K562 (cell line): ENCODE data around the gene SLC16A9. TPM values are rescaled to one million over a fixed set of nuclear protein-coding genes. Genes with fewer than 3 reads are reported as not detected.

Experiments
- ATAC-seq: fragments of 200-7000 bp; cut with Tn5 transposase; 3 replicates; pipeline ENCODE4 v1.9.1; 2020; ENCODE audit warnings: moderate library complexity
- BruUV-seq: library from RNA; stranded (reverse); fragments of 400-500 nt; replicated peaks from 2 replicates; lab custom pipeline; 2021; lab: Mats Ljungman, UMichigan
- CTCF ChIA-PET: fragments of 300-600 bp; formaldehyde crosslinking; extraction: SDS; loops from one replicate; lab custom pipeline; 2021; ENCODE audit warnings: low intra/inter-chr PET ratio; lab: Yijun Ruan, JAX
- POLR2A ChIA-PET: fragments of 300-600, 350-650 bp; sonication (Branson Sonifier 250); formaldehyde crosslinking; extraction: SDS; loops from one replicate; lab custom pipeline; 2021; ENCODE audit warnings: antibody characterized with exemption, inconsistent platforms; lab: Yijun Ruan, JAX
- DNase-seq, 4 experiments: peaks; one replicate each; pipeline versions ENCODE4 v3.0.0 to v3.0.0-alpha.2; 2011 to 2018; ENCODE audit warnings: low spot score in 3 of 4, mixed read lengths in 3 of 4; ENCODE audit errors: extremely low read depth in 1 of 4
- FAIRE-seq: peaks from 2 replicates; lab custom pipeline; 2011; peaks lifted over from hg19 to GRCh38; lab: Jason Lieb, UNC
- H2AFZ ChIP-seq: 2 replicates; pipeline ENCODE4 v1.6.0; 2011; ENCODE audit warnings: low read depth, low read length, control low read depth, inconsistent platforms
- H3K27ac ChIP-seq: fragments of 200-600 bp; 3 replicates; pipeline ENCODE4 v1.8.0; 2011; ENCODE audit warnings: low read depth, mild to moderate bottlenecking, control low read depth, inconsistent platforms, low read length, moderate library complexity, mixed read lengths; ENCODE audit errors: extremely low read depth
- H3K27me3 ChIP-seq, 2 experiments: fragments of 300-600 bp in 1 of 2; 2 replicates in 1 of 2; 3 replicates in 1 of 2; pipeline versions ENCODE4 v1.6.0 to v1.8.0; 2011; ENCODE audit warnings: inconsistent platforms in 2 of 2, low read length in 2 of 2, mild to moderate bottlenecking in 1 of 2, mixed read lengths in 1 of 2, moderate library complexity in 1 of 2; ENCODE audit not compliant: control insufficient read depth in 2 of 2, insufficient read depth in 2 of 2
- H3K36me3 ChIP-seq: fragments of 300-600 bp; 3 replicates; pipeline ENCODE4 v1.8.0; 2011; ENCODE audit warnings: mild to moderate bottlenecking, low read length, inconsistent platforms; ENCODE audit not compliant: control insufficient read depth, insufficient read depth
- H3K4me1 ChIP-seq, 2 experiments: fragments of 200-600 bp in 1 of 2; replicated peaks in 1 of 2; 2 replicates in 1 of 2; 3 replicates in 1 of 2; pipeline versions ENCODE4 v1.5.1 to v1.8.0; 2011; ENCODE audit warnings: inconsistent platforms in 2 of 2, low read length in 2 of 2, mild to moderate bottlenecking in 1 of 2, mixed read lengths in 1 of 2, moderate library complexity in 1 of 2; ENCODE audit not compliant: control insufficient read depth in 2 of 2, insufficient read depth in 2 of 2
- H3K4me2 ChIP-seq: 2 replicates; pipeline ENCODE4 v1.6.1; 2011; ENCODE audit warnings: low read length, control low read depth, inconsistent platforms, mixed read lengths; ENCODE audit not compliant: insufficient read depth
- H3K4me3 ChIP-seq: fragments of 200-600 bp; sonication (generic), shearing (Covaris generic); 2 replicates; pipeline ENCODE4 v1.5.1; 2016; ENCODE audit warnings: control low read depth, inconsistent platforms
- H3K79me2 ChIP-seq: fragments of 200-600 bp; 3 replicates; pipeline ENCODE4 v1.8.0; 2011; ENCODE audit warnings: low read length, inconsistent platforms; ENCODE audit not compliant: control insufficient read depth, insufficient read depth
- H3K9ac ChIP-seq, 2 experiments: 2 replicates each; pipeline versions ENCODE4 v1.6.0 to v1.6.1; 2011; ENCODE audit warnings: low read depth in 2 of 2, low read length in 2 of 2, control low read depth in 1 of 2, inconsistent platforms in 1 of 2, mild to moderate bottlenecking in 1 of 2, mixed read lengths in 1 of 2; ENCODE audit not compliant: insufficient read depth in 1 of 2
- H3K9me1 ChIP-seq: one replicate; pipeline ENCODE4 v1.6.0; 2011; ENCODE audit warnings: inconsistent platforms, mild to moderate bottlenecking, low read length, moderate library complexity; ENCODE audit not compliant: control insufficient read depth, insufficient read depth
- H3K9me3 ChIP-seq: replicated peaks from 2 replicates; pipeline ENCODE4 v1.5.1; 2011; ENCODE audit warnings: low read depth, low read length, inconsistent platforms; ENCODE audit not compliant: control insufficient read depth, insufficient read depth
- H4K20me1 ChIP-seq: replicated peaks from 2 replicates; pipeline ENCODE4 v1.6.1; 2011; ENCODE audit warnings: low read length, inconsistent platforms, mixed read lengths; ENCODE audit not compliant: control insufficient read depth, insufficient read depth
- BRD4 ChIP-seq: fragments of 200-600 bp; sonication (generic); IDR thresholded peaks from 2 replicates; pipeline ENCODE4 v1.6.1; 2017; ENCODE audit warnings: inconsistent platforms
- CTBP1 ChIP-seq: fragments of 450-650 bp; IDR thresholded peaks from 2 replicates; pipeline ENCODE4 v1.6.1; 2016; ENCODE audit warnings: borderline replicate concordance
- CTCFL ChIP-seq: IDR thresholded peaks from 2 replicates; pipeline ENCODE4 v1.6.1; 2011; ENCODE audit warnings: borderline replicate concordance, low read depth, mild to moderate bottlenecking, moderate library complexity, low read length; ENCODE audit not compliant: insufficient read depth, poor library complexity, severe bottlenecking
- EHMT2 ChIP-seq: fragments of 450-650 bp; IDR thresholded peaks from 2 replicates; pipeline ENCODE4 v1.6.1; 2018; ENCODE audit warnings: antibody characterized with exemption
- ETS1 ChIP-seq: conservative IDR thresholded peaks from 2 replicates; pipeline ENCODE4 v1.6.1; 2011; ENCODE audit warnings: low read depth, mild to moderate bottlenecking, low read length; ENCODE audit not compliant: control insufficient read depth
- GATAD2A ChIP-seq: fragments of 450-650 bp; IDR thresholded peaks from 2 replicates; pipeline ENCODE4 v1.6.1; 2017
- RBM14 ChIP-seq: fragments of 200-400 bp; formaldehyde crosslinking; IDR thresholded peaks from 2 replicates; pipeline ENCODE4 v1.6.1; 2018; ENCODE audit warnings: low read depth, mild to moderate bottlenecking, low read length, moderate library complexity, borderline replicate concordance; ENCODE audit not compliant: insufficient read depth
- SMARCB1 ChIP-seq: IDR thresholded peaks from 2 replicates; pipeline ENCODE4 v1.6.1; 2011; ENCODE audit warnings: improper control_type of control experiment, low read depth; ENCODE audit not compliant: insufficient read length
- SMARCE1 ChIP-seq: fragments of 450-650 bp; IDR thresholded peaks from 2 replicates; pipeline ENCODE4 v1.7.1; 2016; ENCODE audit warnings: mild to moderate bottlenecking
- TAF15 ChIP-seq: fragments of 200-400 bp; formaldehyde crosslinking; IDR thresholded peaks from 2 replicates; pipeline ENCODE4 v1.6.1; 2017; ENCODE audit warnings: mild to moderate bottlenecking, low read depth, low read length, moderate library complexity
- TCF3 ChIP-seq: sonication (generic); formaldehyde crosslinking; IDR thresholded peaks from 2 replicates; pipeline ENCODE4 v1.4.0; 2020; ENCODE audit warnings: mild to moderate bottlenecking, missing genetic modification reagents
- TCF7L2 ChIP-seq: fragments of 150-350 bp; IDR thresholded peaks from 2 replicates; pipeline ENCODE4 v1.6.1; 2016; ENCODE audit warnings: low read depth, mild to moderate bottlenecking, low read length, moderate library complexity
- ZBTB17 ChIP-seq: fragments of 450-650 bp; formaldehyde crosslinking; IDR thresholded peaks from 2 replicates; pipeline ENCODE4 v1.4.0; 2020; ENCODE audit warnings: mild to moderate bottlenecking
- ZKSCAN1 ChIP-seq: fragments of 150-350 bp; IDR thresholded peaks from 2 replicates; pipeline ENCODE4 v1.6.1; 2016; ENCODE audit warnings: low read depth, low read length
- ZNF224 ChIP-seq: sonication (generic); formaldehyde crosslinking; IDR thresholded peaks from 2 replicates; pipeline ENCODE4 v1.8.0; 2022; ENCODE audit warnings: mild to moderate bottlenecking, missing genetic modification reagents
- ZNF253 ChIP-seq: fragments of 250-450 bp; sonication (Bioruptor Pico); conservative IDR thresholded peaks from 2 replicates; pipeline ENCODE4 v1.6.1; 2021; ENCODE audit warnings: mild to moderate bottlenecking
- ZNF354B ChIP-seq: fragments of 250-450 bp; sonication (Bioruptor Pico); IDR thresholded peaks from 2 replicates; pipeline ENCODE4 v1.4.0; 2020
- ZNF431 ChIP-seq: sonication (generic); formaldehyde crosslinking; IDR thresholded peaks from 2 replicates; pipeline ENCODE4 v1.8.0; 2022; ENCODE audit warnings: mild to moderate bottlenecking, missing genetic modification reagents
- ZNF511 ChIP-seq: sonication (generic); formaldehyde crosslinking; IDR thresholded peaks from 2 replicates; pipeline ENCODE4 v1.8.0; 2022; ENCODE audit warnings: mild to moderate bottlenecking, missing genetic modification reagents
- WGBS: fragments of 100-300 bp; shearing (Covaris generic); methylation state at CpG from one replicate; pipeline ENCODE4 v1.1.6; 2016; ENCODE audit warnings: low coverage, mixed read lengths; ENCODE audit not compliant: insufficient coverage; ENCODE audit errors: missing lambda C conversion rate; 5-methylcytosine and 5-hydroxymethylcytosine counted together
- in situ Hi-C: fragments of 300-500 bp; cut with MboI; formaldehyde crosslinking; loops from 4 replicates; pipeline ENCODE4 v1.15.0; 2018; ENCODE audit warnings: inconsistent platforms, mixed read lengths
- intact Hi-C: fragments of 100-400 bp; cut with micrococcal nuclease; formaldehyde crosslinking; loops from 2 replicates; pipeline ENCODE4 v1.14.2; 2022
- polyA plus RNA-seq, 8 experiments: library from polyadenylated mRNA; depleted of rRNA in 4 of 8; stranded (reverse) in 5 of 8; unstranded in 3 of 8; fragments of >200 nt; fragmentation: Nextera tagmentation in 2 of 8; fragmentation: Illumina TruSeq in 1 of 8; extraction: Ambion mirVana in 2 of 8; extraction: Trizol in 1 of 8; gene quantifications; 2 replicates each; pipeline versions ENCODE4 v1.2.1 to v1.2.3, GENCODE V29; 2011 to 2014; ENCODE audit warnings: inconsistent platforms in 1 of 8, missing spikeins in 1 of 8
- total RNA-seq, 7 experiments: library from RNA; depleted of rRNA in 6 of 7; stranded (reverse); fragments of >200 nt in 6 of 7; fragmentation: Illumina TruSeq in 2 of 7; extraction: Trizol in 2 of 7; gene quantifications; 2 replicates each; pipeline versions ENCODE4 v1.2.1 to v1.2.3, GENCODE V29; 2011 to 2021; ENCODE audit warnings: low replicate concordance in 1 of 7

SLC16A9 gene
- total and polyA plus RNA-seq, 9 of the 15 experiments (the other 6 are each of a cell fraction or from before 2014, with no cell fraction given): 0.90 to 6.4 (median 2.1) TPM

- TF ChIP-seq ZBTB17 (CRISPR knock-in tag) (no peak), SMARCB1 (no peak), EHMT2 (no peak), CTBP1 (no peak), ZNF253 (no peak), TAF15 (no peak), ZNF431 (CRISPR knock-in tag) (no peak), TCF7L2 (no peak)
Observed at GRCh38 chr10:59694936-59695335, 14.7 kb downstream of the SLC16A9 start (continued).

GRCh38 chr10:59692113-59692512 is 17.5 kb downstream of the SLC16A9 start:
- Histone ChIP-seq H3K9me1 (no peaks in the 10 kb centered on the region), H4K20me1 (no peaks in the 10 kb centered on the region), H2AFZ (no peak overlapping the region), H3K4me1 (peaks cover 0 to 4% of the 10 kb centered on the region in 2 experiments; a peak in 1 of 5 replicates), H3K4me3 (no peak overlapping the region), H3K36me3 (no peaks in the 10 kb centered on the region), H3K27ac (no peak overlapping the region), H3K9ac (no peak overlapping the region), H3K9me3 (no peaks in the 10 kb centered on the region), H3K4me2 (no peak overlapping the region), H3K27me3 (no peaks in the 10 kb centered on the region), H3K79me2 (no peaks in the 10 kb centered on the region)
- ATAC-seq: no peak
- intact Hi-C loops (no loop called here), in situ Hi-C loops (no loop called here)
- WGBS: 18% methylated on average over 2 of the region's 2 CpGs
- POLR2A ChIA-PET: interaction anchor here (0.9 kb wide), 1 partner anchor 121 kb away, joined by 3 read pairs; no protein-coding TSS in a partner anchor
- no peak for FAIRE-seq
- no TSS peak for BruUV-seq
- no peak for DNase-seq
- TF ChIP-seq ZKSCAN1: no peak
- no peak for TF ChIP-seq ZNF224 (CRISPR knock-in tag)
- TF ChIP-seq ZNF511 (CRISPR knock-in tag): no peak
- TF ChIP-seq ETS1: no peak
- no peak for TF ChIP-seq ZNF354B
- TF ChIP-seq GATAD2A: no peak
- no peak for TF ChIP-seq SMARCE1
- no peak for TF ChIP-seq BRD4
- TF ChIP-seq TCF3 (CRISPR knock-in tag): no peak
- TF ChIP-seq RBM14: no peak
- TF ChIP-seq CTCFL: no peak
- CTCF ChIA-PET: no interaction called here
